ENCODE data around the gene ZIC3.

Gene ZIC3

GRCh38 chrX:137575596-137576255 lies 9.8 kb downstream of the ZIC3 start:
- Histone ChIP-seq H3K27ac (ENCODE audit: low read length) (peak overlapping the region; percentile 78), H3K4me1 (ENCODE audit: control insufficient read depth, low read depth, low read length) (peaks cover 29% of the 10 kb centered on the region), H3K4me3 (ENCODE audit: low read length) (peak overlapping the region; percentile 58), H3K27me3 (ENCODE audit: control insufficient read depth, insufficient read depth, low read length) (no peaks in the 10 kb centered on the region), H3K36me3 (ENCODE audit: control insufficient read depth, low read depth, low read length) (peaks cover 24% of the 10 kb centered on the region), H3K9me3 (ENCODE audit: control insufficient read depth, low read depth, low read length) (peaks cover 11% of the 10 kb centered on the region), H3K9ac (ENCODE audit: low read length) (peak overlapping the region; percentile 61)

- H3K9ac ChIP-seq (ENCODE audit: low read length) = no peak overlapping the region
- no peaks in the 10 kb centered on the region for H3K36me3 ChIP-seq (ENCODE audit: control insufficient read depth, low read depth, low read length)
- peaks cover 14% of the 10 kb centered on the region for H3K9me3 ChIP-seq (ENCODE audit: control insufficient read depth, low read depth, low read length)
- peaks cover 25% of the 10 kb centered on the region for H3K4me1 ChIP-seq (ENCODE audit: control insufficient read depth, low read depth, low read length)
- no peak overlapping the region for H3K4me3 ChIP-seq (ENCODE audit: low read length)
- no peak overlapping the region for H3K27ac ChIP-seq (ENCODE audit: low read length)
- no peaks in the 10 kb centered on the region for H3K27me3 ChIP-seq (ENCODE audit: control insufficient read depth, insufficient read depth, low read length)
Measured at GRCh38 chrX:137587151-137587550, 21.2 kb downstream of the ZIC3 start.

GRCh38 chrX:137600769-137601168 lies 34.8 kb downstream of the ZIC3 start:
- no peak overlapping the region for H3K4me3 ChIP-seq (ENCODE audit: low read length)
- no peaks in the 10 kb centered on the region for H3K36me3 ChIP-seq (ENCODE audit: control insufficient read depth, low read depth, low read length)
- H3K9me3 ChIP-seq (ENCODE audit: control insufficient read depth, low read depth, low read length) = peaks cover 6% of the 10 kb centered on the region
- H3K4me1 ChIP-seq (ENCODE audit: control insufficient read depth, low read depth, low read length) = no peaks in the 10 kb centered on the region
- no peaks in the 10 kb centered on the region for H3K27me3 ChIP-seq (ENCODE audit: control insufficient read depth, insufficient read depth, low read length)
- H3K9ac ChIP-seq (ENCODE audit: low read length) = no peak overlapping the region
- no peak overlapping the region for H3K27ac ChIP-seq (ENCODE audit: low read length)
